ENCODE measurements around the gene SBNO2. TPM values are rescaled to one million over a fixed set of nuclear protein-coding genes. Genes with fewer than 3 reads are reported as not detected.
"Not testable (repeated sequence)": the region's sequence is repeated elsewhere in the genome, so short reads cannot be mapped to it uniquely, and the experiment has no call there.

Gene SBNO2
- total and polyA plus RNA-seq, 12 donors = 12.6 to 61.3 (median 16.1) TPM

DNA sequence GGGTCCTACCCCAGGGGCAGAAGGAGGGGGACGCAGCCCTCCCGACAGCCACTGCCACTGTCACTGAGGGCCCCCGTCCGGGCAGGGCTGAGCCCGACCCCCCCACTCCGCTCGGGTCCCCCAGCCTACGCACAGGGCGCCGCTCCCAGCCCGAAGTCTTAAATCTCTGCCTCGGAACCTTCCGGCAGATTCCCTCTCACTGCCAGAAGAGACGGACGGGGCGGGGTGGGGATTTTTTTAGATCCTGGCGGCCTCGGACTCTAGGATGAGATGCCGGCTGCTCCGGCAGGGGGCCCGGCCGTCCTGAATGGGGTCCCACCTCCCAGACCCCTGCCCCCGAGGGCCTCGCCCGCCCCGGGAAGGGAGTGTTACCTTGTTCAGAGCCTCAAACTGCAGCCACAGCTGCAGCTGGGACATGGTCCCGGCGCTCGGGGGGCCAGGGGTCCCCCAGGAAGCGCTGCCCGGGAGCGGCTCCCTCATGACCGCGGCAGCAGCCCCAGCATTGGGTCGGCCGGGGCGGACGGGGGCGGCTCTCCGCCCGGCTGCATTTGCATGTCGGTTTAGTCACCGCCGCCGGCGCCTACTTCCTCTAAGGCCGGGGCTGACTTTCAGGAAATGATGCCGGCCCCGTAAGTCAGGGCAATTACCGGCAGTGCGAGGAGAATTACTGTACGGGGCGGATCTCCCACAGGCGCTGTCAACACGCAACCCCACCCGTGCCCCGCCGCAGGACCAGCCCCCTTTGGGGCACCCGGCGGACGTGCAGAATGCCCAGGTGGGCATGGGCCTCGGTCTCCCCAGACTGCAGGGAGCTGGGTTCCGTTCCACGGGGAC lies 42.1 kb downstream of the SBNO2 start:
- Histone ChIP-seq H3K4me3 (peak overlapping the region; percentile 54 to 88 (median 76)), H3K9me3 (no peaks in the 10 kb centered on the region), H3K36me3 (peaks cover 0 to 55% (median 5%) of the 10 kb centered on the region in 9 donors), H3K27me3 (no peaks in the 10 kb centered on the region), H3K4me1 (peaks cover 13 to 84% (median 41%) of the 10 kb centered on the region in 9 donors), H3K27ac (peak overlapping the region; percentile 82 to 98 (median 92))
- peak; percentile 77 to 89 (median 86) for ATAC-seq
- DNase-seq = peak; percentile 83 to 88
- intact Hi-C loops (cut with DNase I) = loop anchor here in 5 of 10 donors (2.0 to 5.0 kb wide), 3 partner anchors 19 to 60 kb away; partner anchors contain the start of gene SBNO2 (in 5 of the 5)
- 3 to 4% methylated on average over 64 of the region's 64 CpGs for WGBS, 2 donors
- TF ChIP-seq, protein P1, sequence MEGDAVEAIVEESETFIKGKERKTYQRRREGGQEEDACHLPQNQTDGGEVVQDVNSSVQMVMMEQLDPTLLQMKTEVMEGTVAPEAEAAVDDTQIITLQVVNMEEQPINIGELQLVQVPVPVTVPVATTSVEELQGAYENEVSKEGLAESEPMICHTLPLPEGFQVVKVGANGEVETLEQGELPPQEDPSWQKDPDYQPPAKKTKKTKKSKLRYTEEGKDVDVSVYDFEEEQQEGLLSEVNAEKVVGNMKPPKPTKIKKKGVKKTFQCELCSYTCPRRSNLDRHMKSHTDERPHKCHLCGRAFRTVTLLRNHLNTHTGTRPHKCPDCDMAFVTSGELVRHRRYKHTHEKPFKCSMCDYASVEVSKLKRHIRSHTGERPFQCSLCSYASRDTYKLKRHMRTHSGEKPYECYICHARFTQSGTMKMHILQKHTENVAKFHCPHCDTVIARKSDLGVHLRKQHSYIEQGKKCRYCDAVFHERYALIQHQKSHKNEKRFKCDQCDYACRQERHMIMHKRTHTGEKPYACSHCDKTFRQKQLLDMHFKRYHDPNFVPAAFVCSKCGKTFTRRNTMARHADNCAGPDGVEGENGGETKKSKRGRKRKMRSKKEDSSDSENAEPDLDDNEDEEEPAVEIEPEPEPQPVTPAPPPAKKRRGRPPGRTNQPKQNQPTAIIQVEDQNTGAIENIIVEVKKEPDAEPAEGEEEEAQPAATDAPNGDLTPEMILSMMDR (IDR thresholded peaks at IDR 0.05) = peak in 4 of 9 donors; percentile 18 to 47 (median 38)

DNA sequence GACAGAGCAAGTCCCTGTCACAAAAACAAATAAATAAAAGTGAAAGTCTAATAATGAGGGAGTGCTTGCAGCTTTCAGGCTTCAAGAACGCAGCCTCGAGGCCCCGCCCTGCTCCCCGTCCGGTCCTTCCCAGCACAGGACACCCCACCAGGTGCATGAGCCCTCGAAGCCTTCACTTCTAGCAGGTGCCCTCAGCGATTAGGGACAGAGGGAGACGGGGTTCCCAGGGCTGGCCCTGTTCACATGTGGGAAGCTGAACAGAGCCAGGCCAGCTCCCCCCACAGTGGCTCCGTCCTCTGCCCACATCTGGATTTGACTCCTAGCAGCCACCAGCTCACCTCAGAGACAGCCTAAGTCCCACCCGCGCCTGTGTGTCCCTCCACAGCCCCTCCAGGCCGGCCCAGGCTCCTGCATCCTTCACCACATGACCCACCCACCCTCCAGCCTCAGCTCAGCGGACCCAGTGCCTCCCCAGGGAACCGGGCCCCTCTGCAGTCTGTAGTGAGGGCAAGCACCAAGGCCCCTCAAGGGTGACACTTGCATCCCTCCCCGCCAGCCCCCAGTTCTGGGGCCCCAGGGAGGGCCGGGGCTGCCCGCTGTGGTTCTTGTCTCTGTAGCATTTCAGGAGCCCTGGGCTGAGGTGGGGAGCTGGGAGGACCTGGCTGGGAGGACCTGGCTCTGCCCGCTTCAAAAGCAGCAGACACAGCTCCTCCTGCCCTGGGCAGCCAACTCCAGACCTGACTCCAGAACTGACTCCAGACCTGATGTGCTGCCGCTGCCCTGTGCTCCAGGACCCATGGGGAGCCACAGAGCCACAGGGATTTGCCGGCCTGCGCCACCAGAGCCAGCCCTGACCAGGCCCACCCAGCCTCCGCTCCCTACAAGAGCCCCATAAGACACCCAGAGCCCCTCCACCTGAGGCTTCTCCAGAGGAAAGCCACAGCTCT lies 43.0 kb downstream of the SBNO2 start:
- Histone ChIP-seq H3K4me1 (peaks cover 13 to 84% (median 35%) of the 10 kb centered on the region in 9 donors), H3K9me3 (no peaks in the 10 kb centered on the region), H3K27ac (peak overlapping the region; percentile 82 to 98 (median 92)), H3K4me3 (peak overlapping the region; percentile 54 to 88 (median 76)), H3K27me3 (no peaks in the 10 kb centered on the region), H3K36me3 (peaks cover 0 to 55% (median 9%) of the 10 kb centered on the region in 9 donors)
- TF ChIP-seq, protein P1 (IDR thresholded peaks at IDR 0.05) = no peak
- intact Hi-C loops (cut with DNase I) = loop anchor here in 5 of 10 donors (5.0 kb wide), 2 partner anchors 41 to 61 kb away; partner anchors contain the start of gene SBNO2 (in 5 of the 5)
- WGBS, 2 donors = 66 to 77% methylated on average over 22 of the region's 22 CpGs
- no peak for DNase-seq
- ATAC-seq = peak in 5 of 8 donors; percentile 0 to 9 (median 5)

DNA sequence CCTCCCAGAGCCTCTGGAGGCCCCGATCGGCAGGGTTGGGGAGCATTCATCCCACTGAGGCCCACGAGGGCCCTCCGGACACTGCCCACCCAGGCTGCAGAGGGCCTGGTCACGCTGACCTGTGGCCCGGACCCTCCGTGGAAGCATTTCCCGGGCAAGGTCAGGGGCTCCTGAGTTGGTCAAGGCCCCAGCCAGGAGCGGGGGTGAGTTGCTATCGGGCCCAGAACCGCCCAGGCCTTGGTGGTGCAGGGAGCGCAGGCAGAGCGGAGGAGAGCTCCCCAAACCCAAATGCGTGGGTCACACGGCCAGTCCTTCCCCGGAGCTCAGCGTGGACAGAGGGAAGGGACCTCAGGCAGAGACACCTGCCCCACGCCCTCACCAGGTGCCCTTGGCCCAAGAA lies 44.5 kb downstream of the SBNO2 start:
- peak overlapping the region in 1 of 10 donors; percentile 74 for H3K4me3 ChIP-seq
- DNase-seq (no peak), ATAC-seq (no peak)
- intact Hi-C loops (cut with DNase I) = loop anchor here in 1 of 10 donors (10.0 kb wide), 1 partner anchor 45 kb away; the partner anchor contains the start of gene SBNO2
- WGBS, 2 donors = 95 to 98% methylated on average over 18 of the region's 18 CpGs
- peak overlapping the region in 1 of 10 donors; percentile 96 for H3K27ac ChIP-seq
- TF ChIP-seq, protein P1 (IDR thresholded peaks at IDR 0.05) = no peak
- peaks cover 0 to 63% (median 10%) of the 10 kb centered on the region in 9 donors for H3K36me3 ChIP-seq
- peaks cover 13 to 73% (median 31%) of the 10 kb centered on the region in 9 donors for H3K4me1 ChIP-seq
- no peaks in the 10 kb centered on the region for H3K27me3 ChIP-seq
- H3K9me3 ChIP-seq = no peaks in the 10 kb centered on the region

DNA sequence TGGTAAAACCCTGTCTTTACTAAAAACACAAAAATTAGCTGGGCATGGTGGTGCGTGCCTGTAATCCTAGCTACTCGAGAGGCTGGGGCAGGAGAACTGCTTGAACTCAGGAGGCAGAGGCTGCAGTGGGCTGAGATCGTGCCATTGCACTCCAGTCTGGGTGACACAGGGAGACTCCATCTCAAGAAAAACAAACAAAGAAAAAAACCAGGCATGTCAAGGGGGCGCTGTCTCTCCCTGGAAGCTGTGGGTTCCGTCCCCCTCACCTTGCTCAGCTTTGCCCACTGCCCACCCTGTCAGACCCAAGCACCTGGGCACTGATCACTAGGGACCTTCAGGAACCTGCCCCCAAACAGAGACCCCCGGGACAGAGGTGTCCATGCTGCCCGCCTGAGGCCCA lies 45.0 kb downstream of the SBNO2 start:
- DNase-seq, ATAC-seq, H3K27me3 ChIP-seq, H3K9me3 ChIP-seq, H3K4me3 ChIP-seq, H3K27ac ChIP-seq: not testable (repeated sequence)
- Histone ChIP-seq H3K36me3 (peaks cover 0 to 67% (median 12%) of the 10 kb centered on the region in 9 donors), H3K4me1 (peaks cover 13 to 73% (median 31%) of the 10 kb centered on the region in 9 donors)
- intact Hi-C loops (cut with DNase I) = loop anchor here in 1 of 10 donors (10.0 kb wide), 1 partner anchor 46 kb away; the partner anchor contains the start of gene SBNO2
- WGBS, 2 donors = 96 to 98% methylated on average over 7 of the region's 7 CpGs

Data from heart right ventricle (tissue), 16 donors.